GM18861 (cell line): ENCODE measurements around the gene KCNA1.

Source experiments
- ATAC-seq: cut with Tn5 transposase; IDR thresholded peaks from one replicate; pipeline ENCODE4 v1.9.1; 2021; ENCODE audit not compliant: unreplicated experiment

KCNA1 gene

DNA sequence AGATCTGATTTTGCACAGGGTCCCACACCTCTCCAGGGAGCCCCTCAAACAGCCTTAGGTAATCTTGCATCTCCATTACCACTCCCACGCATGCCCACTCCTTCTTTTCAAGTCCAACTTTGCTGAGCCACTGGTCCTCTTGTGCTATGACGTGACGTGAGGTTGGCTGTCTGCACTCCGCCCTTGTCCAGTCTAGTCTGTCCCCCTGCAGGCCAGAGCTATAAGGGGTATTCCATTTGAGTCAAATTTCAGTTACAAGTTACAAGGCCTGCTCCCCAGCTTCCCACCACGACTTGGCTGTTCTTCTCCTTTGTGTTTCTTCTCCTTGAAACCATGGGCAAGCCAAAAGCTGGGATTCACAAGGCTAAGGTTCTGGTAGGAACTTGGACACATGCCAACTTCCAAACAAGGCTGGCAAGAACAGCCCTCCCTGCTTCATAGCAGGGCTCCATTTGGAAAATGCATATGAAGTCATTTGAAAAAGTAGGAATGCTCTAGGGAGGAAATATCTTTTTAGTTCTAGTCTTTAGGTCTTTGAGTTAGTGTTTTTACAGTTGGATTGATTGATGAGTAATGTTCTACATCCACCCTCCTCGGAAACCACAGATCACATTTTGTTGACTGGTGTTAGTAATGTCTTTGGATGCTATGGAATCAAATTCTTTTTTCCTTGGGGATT, 49.1 kb downstream of the KCNA1 start:
- no peak for ATAC-seq

- ATAC-seq = no peak
Observed at GRCh38 chr12:4959381-4959780, 49.7 kb downstream of the KCNA1 start.

DNA sequence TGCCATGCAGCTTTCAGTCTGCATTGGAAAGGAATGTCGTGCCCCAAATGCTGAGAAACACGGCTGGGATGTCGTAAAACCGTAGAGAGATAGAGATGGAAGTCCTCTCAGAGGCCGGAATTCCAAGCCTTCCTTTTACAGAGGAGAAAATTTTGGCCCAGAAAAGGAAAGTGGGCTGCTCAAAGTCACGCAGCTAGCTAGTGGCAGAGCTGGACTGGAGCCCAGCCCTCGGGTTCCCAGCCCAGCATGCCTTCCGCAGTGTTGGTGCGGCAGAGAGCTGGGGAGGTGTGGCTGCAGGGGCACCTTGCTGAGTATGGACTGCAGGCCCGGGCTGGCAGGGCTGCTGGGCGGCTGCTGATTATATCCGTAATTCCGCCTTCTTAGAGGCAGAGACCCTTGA, 50.3 kb downstream of the KCNA1 start:
- ATAC-seq = no peak

- no peak for ATAC-seq
Observed at GRCh38 chr12:4960547-4960946, 50.8 kb downstream of the KCNA1 start.

- no peak for ATAC-seq
Observed at GRCh38 chr12:4961311-4961710, 51.6 kb downstream of the KCNA1 start.

- no peak for ATAC-seq
Observed at GRCh38 chr12:4962539-4963486, 53.1 kb downstream of the KCNA1 start.
